ENCODE measurements around the gene CACNA1I. TPM values are rescaled to one million over a fixed set of nuclear protein-coding genes. Genes with fewer than 3 reads are reported as not detected.

CACNA1I gene
- polyA plus RNA-seq, 1 of the 3 experiments (the other 2 are of a cell fraction): not detected

- POLR2A ChIA-PET: no interaction called here
- WGBS (ENCODE audit: low lambda C conversion rate): 86% methylated on average over 4 of the region's 18 CpGs
- no peaks in the 10 kb centered on the region for H3K9me2 ChIP-seq
These were observed 30.1 kb downstream of the CACNA1I start for GRCh38 chr22:39600491-39601179.

More at GRCh38 chr22:39600491-39601179, 30.1 kb downstream of the CACNA1I start:
- no peaks in the 10 kb centered on the region for H3F3A ChIP-seq (replicated peaks; ENCODE audit: insufficient read depth)
- no peaks in the 10 kb centered on the region for H3K36me3 ChIP-seq (replicated peaks in 1 of 2; ENCODE audit: control insufficient read depth in 1 of 2, insufficient read depth in 2 of 2, low read length in 1 of 2)
- H3K9me3 ChIP-seq: no peaks in the 10 kb centered on the region
- DNase-seq: no peak
- no peak overlapping the region for H3K9ac ChIP-seq
- H3K4me1 ChIP-seq (ENCODE audit: control insufficient read depth in 1 of 2, insufficient read depth in 2 of 2, low read depth in 1 of 2, low read length in 1 of 2): no peaks in the 10 kb centered on the region
- no peaks in the 10 kb centered on the region for H3K79me2 ChIP-seq (ENCODE audit: insufficient read depth)
- H2AFZ ChIP-seq (ENCODE audit: low read depth): no peak overlapping the region
- no peak overlapping the region for H3K4me3 ChIP-seq (ENCODE audit: low read depth in 2 of 2, low read length in 1 of 2)
- H3K27ac ChIP-seq (ENCODE audit: low read depth in 2 of 2, low read length in 1 of 2): no peak overlapping the region
- no peaks in the 10 kb centered on the region for H3K27me3 ChIP-seq (ENCODE audit: insufficient read depth)
- no peaks in the 10 kb centered on the region for H4K20me1 ChIP-seq (ENCODE audit: insufficient read depth)
- CTCF ChIA-PET: no interaction called here
- H3K4me2 ChIP-seq: no peak overlapping the region
- TF ChIP-seq SIN3A (IDR thresholded peaks at IDR 0.05; ENCODE audit: borderline replicate concordance, low read depth, low read length) (no peak), JUND (IDR thresholded peaks at IDR 0.05) (no peak), USF1 (IDR thresholded peaks at IDR 0.05; ENCODE audit: borderline replicate concordance, low read depth) (no peak), ZBTB33 (IDR thresholded peaks at IDR 0.05; ENCODE audit: borderline replicate concordance, low read depth) (no peak), GABPA (IDR thresholded peaks at IDR 0.05; ENCODE audit: low read depth) (no peak), EP300 (IDR thresholded peaks at IDR 0.05; ENCODE audit: borderline replicate concordance in 1 of 2, low read depth in 1 of 2, low read length in 1 of 2) (no peak), FOXJ3 (CRISPR knock-in tag; IDR thresholded peaks at IDR 0.05) (no peak), CHD2 (IDR thresholded peaks at IDR 0.05; ENCODE audit: low read length, partially characterized antibody) (no peak), RXRA (IDR thresholded peaks at IDR 0.05; ENCODE audit: borderline replicate concordance, low read depth) (no peak), SMC3 (IDR thresholded peaks at IDR 0.05; ENCODE audit: low read depth, low read length) (no peak), MEF2A (IDR thresholded peaks at IDR 0.05; ENCODE audit: borderline replicate concordance, low read depth) (no peak), RFX5 (IDR thresholded peaks at IDR 0.05; ENCODE audit: low read length) (no peak), REST (IDR thresholded peaks at IDR 0.05; ENCODE audit: low read depth, low read length) (no peak), ELF1 (IDR thresholded peaks at IDR 0.05) (no peak), IRF3 (IDR thresholded peaks at IDR 0.05; ENCODE audit: low read depth, low read length) (no peak)
- TF ChIP-seq, protein P1, sequence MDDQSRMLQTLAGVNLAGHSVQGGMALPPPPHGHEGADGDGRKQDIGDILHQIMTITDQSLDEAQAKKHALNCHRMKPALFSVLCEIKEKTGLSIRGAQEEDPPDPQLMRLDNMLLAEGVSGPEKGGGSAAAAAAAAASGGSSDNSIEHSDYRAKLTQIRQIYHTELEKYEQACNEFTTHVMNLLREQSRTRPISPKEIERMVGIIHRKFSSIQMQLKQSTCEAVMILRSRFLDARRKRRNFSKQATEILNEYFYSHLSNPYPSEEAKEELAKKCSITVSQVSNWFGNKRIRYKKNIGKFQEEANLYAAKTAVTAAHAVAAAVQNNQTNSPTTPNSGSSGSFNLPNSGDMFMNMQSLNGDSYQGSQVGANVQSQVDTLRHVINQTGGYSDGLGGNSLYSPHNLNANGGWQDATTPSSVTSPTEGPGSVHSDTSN (IDR thresholded peaks at IDR 0.05): no peak

All from SK-N-SH (cell line).